Neuronal stem cell (in vitro differentiated cells): ENCODE results near the gene RAB3A.

ENCODE experiments used
- DNase-seq: peaks from one replicate; pipeline ENCODE4 v3.0.0-alpha.2; 2013; ENCODE audit warnings: low spot score
- H2AFZ ChIP-seq: one replicate; pipeline ENCODE4 v1.6.1; 2013; ENCODE audit warnings: mild to moderate bottlenecking, low read length, inconsistent platforms
- H2AK5ac ChIP-seq: 2 replicates; pipeline ENCODE4 v1.6.1; 2013; ENCODE audit warnings: low read depth, mild to moderate bottlenecking, inconsistent platforms, low read length, moderate library complexity, mixed read lengths
- H2BK120ac ChIP-seq: 2 replicates; pipeline ENCODE4 v1.6.1; 2013; ENCODE audit warnings: low read depth, mild to moderate bottlenecking, inconsistent platforms, low read length, moderate library complexity, mixed read lengths
- H2BK12ac ChIP-seq: one replicate; pipeline ENCODE4 v1.6.1; 2013; ENCODE audit warnings: low read length, inconsistent platforms
- H2BK15ac ChIP-seq: 2 replicates; pipeline ENCODE4 v1.6.1; 2013; ENCODE audit warnings: mild to moderate bottlenecking, low read length, inconsistent platforms, mixed read lengths
- H2BK5ac ChIP-seq: one replicate; pipeline ENCODE4 v1.6.1; 2013; ENCODE audit warnings: inconsistent platforms, mild to moderate bottlenecking, low read length, moderate library complexity
- H3K14ac ChIP-seq: one replicate; pipeline ENCODE4 v1.6.1; 2013; ENCODE audit warnings: low read length, inconsistent platforms
- H3K18ac ChIP-seq: 2 replicates; pipeline ENCODE4 v1.6.1; 2013; ENCODE audit warnings: low read length, inconsistent platforms
- H3K23ac ChIP-seq: 2 replicates; pipeline ENCODE4 v1.6.1; 2013; ENCODE audit warnings: low read depth, mild to moderate bottlenecking, mixed read lengths, low read length, inconsistent platforms; ENCODE audit not compliant: poor library complexity
- H3K27ac ChIP-seq: replicated peaks from 3 replicates; pipeline ENCODE4 v1.5.1; 2013; ENCODE audit warnings: low read length, inconsistent platforms
- H3K27me3 ChIP-seq, 3 experiments: 2 replicates each; pipeline ENCODE4 v1.6.1; 2013; ENCODE audit warnings: low read length in 3 of 3, mild to moderate bottlenecking in 2 of 3, inconsistent platforms in 1 of 3, low read depth in 1 of 3, mixed read lengths in 1 of 3, moderate library complexity in 1 of 3; ENCODE audit not compliant: control insufficient read depth in 3 of 3, insufficient read depth in 3 of 3
- H3K36me3 ChIP-seq, 2 donors: replicated peaks in 1 of 2; 2 replicates each; pipeline ENCODE4 v1.6.1; 2013; ENCODE audit warnings: low read length in 2 of 2; ENCODE audit not compliant: control insufficient read depth in 2 of 2, insufficient read depth in 2 of 2
- H3K4ac ChIP-seq: 2 replicates; pipeline ENCODE4 v1.6.1; 2013; ENCODE audit warnings: inconsistent platforms, mild to moderate bottlenecking, low read length, moderate library complexity
- H3K4me1 ChIP-seq, 2 donors: 1 replicate in 1 of 2; 2 replicates in 1 of 2; pipeline ENCODE4 v1.6.1; 2013; ENCODE audit warnings: low read length in 2 of 2, low read depth in 1 of 2; ENCODE audit not compliant: control insufficient read depth in 2 of 2, insufficient read depth in 1 of 2
- H3K4me2 ChIP-seq: one replicate; pipeline ENCODE4 v1.6.1; 2013; ENCODE audit warnings: mild to moderate bottlenecking, low read length, inconsistent platforms; ENCODE audit not compliant: insufficient read depth, poor library complexity, severe bottlenecking
- H3K4me3 ChIP-seq, 2 donors: 2 replicates each; pipeline ENCODE4 v1.5.1; 2013; ENCODE audit warnings: low read length in 2 of 2, mild to moderate bottlenecking in 2 of 2, inconsistent platforms in 1 of 2, moderate library complexity in 1 of 2
- H3K79me1 ChIP-seq: one replicate; pipeline ENCODE4 v1.6.1; 2013; ENCODE audit warnings: low read depth, mild to moderate bottlenecking, inconsistent platforms, low read length, moderate library complexity
- H3K9ac ChIP-seq: one replicate; pipeline ENCODE4 v1.6.1; 2013; ENCODE audit warnings: mild to moderate bottlenecking, low read depth, low read length, inconsistent platforms; ENCODE audit not compliant: poor library complexity
- H3K9me3 ChIP-seq, 2 donors: replicated peaks in 1 of 2; 2 replicates each; pipeline versions ENCODE3 to v1.6.1; 2013; ENCODE audit warnings: low read length in 2 of 2, mild to moderate bottlenecking in 2 of 2, inconsistent platforms in 1 of 2, low read depth in 1 of 2, mixed read lengths in 1 of 2, moderate library complexity in 1 of 2; ENCODE audit not compliant: control insufficient read depth in 2 of 2, insufficient read depth in 1 of 2
- H4K8ac ChIP-seq: one replicate; pipeline ENCODE4 v1.6.1; 2013; ENCODE audit warnings: low read depth, mild to moderate bottlenecking, inconsistent platforms, low read length, moderate library complexity
- H4K91ac ChIP-seq: one replicate; pipeline ENCODE4 v1.6.1; 2013; ENCODE audit warnings: low read length, low read depth, mild to moderate bottlenecking, inconsistent platforms; ENCODE audit not compliant: poor library complexity
- WGBS, 2 donors: extraction: QIAGEN DNeasy Blood & Tissue Kit; methylation state at CpG; one replicate each; pipeline ENCODE4 v1.1.7; 2013; ENCODE audit warnings: missing lambda C conversion rate in 2 of 2, mixed read lengths in 1 of 2; ENCODE audit not compliant: insufficient read length in 2 of 2, insufficient replicate concordance in 1 of 2; ENCODE audit errors: extremely low coverage in 2 of 2; 5-methylcytosine and 5-hydroxymethylcytosine counted together

The RAB3A gene

DNA sequence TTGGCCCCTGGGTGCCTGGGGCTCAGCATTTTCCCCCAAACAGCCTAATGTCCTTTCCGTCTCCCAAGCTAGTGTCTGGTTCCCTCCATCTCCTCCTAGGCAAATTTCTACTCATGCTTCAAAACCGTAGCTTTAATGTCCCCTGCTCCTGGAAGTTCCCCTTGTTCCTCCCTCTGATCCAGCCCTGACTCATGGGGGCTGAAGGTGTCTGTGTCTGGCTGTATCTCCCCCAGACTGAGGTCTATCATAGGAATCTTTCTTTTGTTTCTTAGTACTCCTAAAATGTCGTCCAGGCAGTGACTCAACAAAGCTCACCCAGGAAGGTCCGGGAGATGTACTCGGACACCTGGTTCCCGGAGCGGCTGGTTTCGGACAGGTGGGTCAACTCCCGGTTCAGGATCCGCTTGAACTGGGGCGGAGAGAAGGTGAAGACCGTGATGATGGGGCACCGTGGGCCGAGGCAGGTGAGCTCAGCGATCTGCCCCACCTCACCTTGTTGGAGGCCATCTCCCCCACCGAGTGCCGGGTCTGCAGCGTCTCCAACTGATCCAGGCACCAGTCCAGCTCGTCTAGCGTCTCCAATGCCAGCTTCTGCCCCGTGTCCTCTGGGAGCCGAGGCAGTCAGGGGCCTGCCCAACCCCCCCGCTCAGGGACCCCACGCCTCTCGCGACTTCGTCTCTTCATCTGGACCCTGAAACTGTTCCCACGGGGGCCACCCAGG is 16.2 kb upstream of the RAB3A start:
- Histone ChIP-seq H3K23ac (peak overlapping the region; percentile 18), H4K91ac (no peak overlapping the region), H3K27ac (no peak overlapping the region), H3K4ac (no peak overlapping the region), H2BK15ac (no peak overlapping the region), H3K9me3 (peaks cover 0 to 3% of the 10 kb centered on the region in 2 donors), H3K36me3 (no peaks in the 10 kb centered on the region), H3K4me3 (no peak overlapping the region), H3K4me1 (peaks cover 2 to 5% of the 10 kb centered on the region in 2 donors), H2AFZ (no peak overlapping the region), H3K4me2 (no peak overlapping the region), H2BK12ac (no peak overlapping the region), H3K27me3 (peaks cover 5 to 38% (median 18%) of the 10 kb centered on the region in 3 experiments), H3K14ac (no peak overlapping the region), H2BK5ac (no peak overlapping the region), H2AK5ac (peak overlapping the region; percentile 40), H4K8ac (no peak overlapping the region), H3K18ac (peak overlapping the region; percentile 81), H3K79me1 (no peaks in the 10 kb centered on the region), H2BK120ac (no peak overlapping the region), H3K9ac (no peak overlapping the region)
- DNase-seq = no peak
- no CpG with 5 or more reads among the region's 28 CpGs for WGBS, 2 donors

DNA sequence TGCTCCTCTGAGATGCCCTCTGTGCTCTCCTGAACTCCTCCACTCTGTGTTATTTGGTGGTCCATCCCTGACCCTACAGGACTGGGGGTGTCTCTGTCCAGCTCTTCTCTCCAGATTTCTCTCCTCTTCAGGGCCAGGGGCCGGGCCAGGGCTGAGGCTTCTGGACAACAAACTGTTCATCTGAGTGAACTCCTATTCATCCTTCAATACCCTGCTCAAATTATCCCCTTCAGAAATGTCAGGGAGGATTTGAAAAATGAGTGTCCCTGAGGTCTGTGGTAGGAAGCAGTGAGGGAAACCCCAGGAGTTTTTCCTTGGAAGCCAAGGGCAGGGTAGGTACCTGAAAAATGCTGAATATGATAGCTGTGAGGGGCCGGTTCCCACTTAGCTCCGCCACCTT is 14.8 kb upstream of the RAB3A start:
- no peak overlapping the region for H3K4me2 ChIP-seq
- no peaks in the 10 kb centered on the region for H3K36me3 ChIP-seq
- peaks cover 0 to 1% of the 10 kb centered on the region in 2 donors for H3K4me1 ChIP-seq
- no peak overlapping the region for H3K9ac ChIP-seq
- WGBS, 2 donors = no CpG with 5 or more reads among the region's 3 CpGs
- no peak overlapping the region for H2BK15ac ChIP-seq
- no peak overlapping the region for H4K91ac ChIP-seq
- no peak overlapping the region for H3K4me3 ChIP-seq
- no peak overlapping the region for H2BK12ac ChIP-seq
- H2AFZ ChIP-seq = no peak overlapping the region
- peaks cover 0 to 3% of the 10 kb centered on the region in 2 donors for H3K9me3 ChIP-seq
- no peak overlapping the region for H3K18ac ChIP-seq
- H3K27me3 ChIP-seq = peaks cover 0 to 33% (median 13%) of the 10 kb centered on the region in 3 experiments
- peak overlapping the region; percentile 81 for H2AK5ac ChIP-seq
- H3K23ac ChIP-seq = peak overlapping the region; percentile 75
- H3K27ac ChIP-seq = no peak overlapping the region
- no peak overlapping the region for H2BK120ac ChIP-seq
- no peaks in the 10 kb centered on the region for H3K79me1 ChIP-seq
- no peak overlapping the region for H3K4ac ChIP-seq
- H2BK5ac ChIP-seq = no peak overlapping the region
- no peak for DNase-seq
- peak overlapping the region; percentile 67 for H3K14ac ChIP-seq
- no peak overlapping the region for H4K8ac ChIP-seq

DNA sequence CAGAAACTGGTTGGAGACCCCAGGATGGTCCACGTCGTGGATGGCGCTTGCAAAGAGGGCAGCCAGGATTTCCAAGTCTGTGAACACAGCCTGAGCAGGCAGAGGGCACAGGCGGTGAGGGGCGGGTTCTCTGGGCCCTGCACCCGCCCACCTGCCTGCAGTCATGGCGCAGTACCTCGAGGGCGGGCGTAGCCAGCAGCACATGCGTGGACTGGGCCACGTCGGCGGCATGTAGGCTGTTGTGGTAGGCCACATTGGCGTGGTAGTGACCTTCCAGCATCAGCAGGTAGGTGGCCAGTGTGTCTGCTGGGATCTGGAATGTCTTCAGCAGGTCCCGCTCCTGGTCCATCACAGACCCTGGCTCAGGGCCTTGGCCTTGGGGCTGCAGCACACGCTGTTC is 14.3 kb upstream of the RAB3A start:
- no peak overlapping the region for H2AFZ ChIP-seq
- peaks cover 0 to 33% (median 13%) of the 10 kb centered on the region in 3 experiments for H3K27me3 ChIP-seq
- H4K8ac ChIP-seq = no peak overlapping the region
- H3K23ac ChIP-seq = peak overlapping the region; percentile 75
- WGBS, 2 donors = no CpG with 5 or more reads among the region's 17 CpGs
- peaks cover 0 to 5% of the 10 kb centered on the region in 2 donors for H3K9me3 ChIP-seq
- H3K4ac ChIP-seq = no peak overlapping the region
- peak overlapping the region; percentile 7 for H2BK15ac ChIP-seq
- H3K9ac ChIP-seq = peak overlapping the region; percentile 21
- H3K36me3 ChIP-seq = no peaks in the 10 kb centered on the region
- no peaks in the 10 kb centered on the region for H3K79me1 ChIP-seq
- H3K4me2 ChIP-seq = no peak overlapping the region
- no peak overlapping the region for H3K27ac ChIP-seq
- H2AK5ac ChIP-seq = peak overlapping the region; percentile 81
- peak overlapping the region; percentile 50 for H2BK120ac ChIP-seq
- peak overlapping the region; percentile 67 for H3K14ac ChIP-seq
- H3K4me3 ChIP-seq = no peak overlapping the region
- no peak overlapping the region for H4K91ac ChIP-seq
- no peaks in the 10 kb centered on the region for H3K4me1 ChIP-seq
- no peak overlapping the region for H2BK12ac ChIP-seq
- DNase-seq = no peak
- peak overlapping the region; percentile 84 for H3K18ac ChIP-seq
- H2BK5ac ChIP-seq = no peak overlapping the region

DNA sequence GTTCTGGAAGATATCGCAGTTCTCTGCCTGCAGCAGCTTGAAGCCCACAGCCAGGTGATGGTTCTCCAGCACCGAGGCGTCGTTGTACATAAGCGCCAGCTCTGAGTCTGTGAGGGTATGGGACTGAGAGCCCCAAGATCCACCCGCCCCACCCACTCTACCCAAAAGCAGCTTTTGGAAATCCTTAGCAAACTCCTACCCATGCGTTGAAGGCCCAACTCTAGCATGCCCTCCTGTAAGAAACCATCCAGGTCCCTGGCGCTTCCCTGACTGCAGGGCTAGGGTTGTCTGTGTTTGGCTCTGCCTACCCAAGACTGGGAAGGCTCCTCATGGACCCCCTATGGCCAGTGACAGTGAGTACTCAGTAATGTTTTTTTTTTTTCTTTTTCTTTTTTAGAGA is 12.9 kb upstream of the RAB3A start:
- no CpG with 5 or more reads among the region's 8 CpGs for WGBS, 2 donors
- no peak overlapping the region for H4K8ac ChIP-seq
- no peak overlapping the region for H3K4ac ChIP-seq
- no peak overlapping the region for H3K18ac ChIP-seq
- H3K14ac ChIP-seq = no peak overlapping the region
- no peaks in the 10 kb centered on the region for H3K79me1 ChIP-seq
- H2AK5ac ChIP-seq = no peak overlapping the region
- no peak overlapping the region for H3K23ac ChIP-seq
- no peak overlapping the region for H2AFZ ChIP-seq
- no peaks in the 10 kb centered on the region for H3K4me1 ChIP-seq
- H3K4me3 ChIP-seq = no peak overlapping the region
- no peaks in the 10 kb centered on the region for H3K36me3 ChIP-seq
- no peak overlapping the region for H4K91ac ChIP-seq
- H2BK15ac ChIP-seq = peak overlapping the region; percentile 85
- H2BK12ac ChIP-seq = no peak overlapping the region
- H3K9ac ChIP-seq = peak overlapping the region; percentile 60
- peaks cover 0 to 3% of the 10 kb centered on the region in 2 donors for H3K9me3 ChIP-seq
- H2BK120ac ChIP-seq = no peak overlapping the region
- H3K4me2 ChIP-seq = no peak overlapping the region
- no peak overlapping the region for H2BK5ac ChIP-seq
- H3K27ac ChIP-seq = no peak overlapping the region
- H3K27me3 ChIP-seq = peaks cover 0 to 27% (median 13%) of the 10 kb centered on the region in 3 experiments
- no peak for DNase-seq
